ENCODE measurements around the gene C5. TPM values are rescaled to one million over a fixed set of nuclear protein-coding genes. Genes with fewer than 3 reads are reported as not detected.
A peak's percentile ranks its signal among the peaks of the same experiment; 100 is the strongest.

C5 gene
- total RNA-seq, 1 experiment from 2014 or later: 0.74 TPM

- no peaks in the 10 kb centered on the region for H3K9me3 ChIP-seq (ENCODE audit: control insufficient read depth, low read depth, low read length)
- H3T11ph ChIP-seq (ENCODE audit: low read length): no peak overlapping the region
- no peak overlapping the region for H2BK120ac ChIP-seq (ENCODE audit: low read depth, low read length, poor library complexity, severe bottlenecking)
- no peak overlapping the region for H3K27ac Mint-ChIP-seq
- no peak overlapping the region for H4K91ac ChIP-seq (ENCODE audit: insufficient read length, low read depth, low read length)
- H4K5ac ChIP-seq (ENCODE audit: insufficient read length, low read depth, low read length): no peak overlapping the region
- H3K4me1 Mint-ChIP-seq: peaks cover 30 to 39% of the 10 kb centered on the region in 2 experiments
- H3K79me2 ChIP-seq (ENCODE audit: insufficient read depth, low read length): no peaks in the 10 kb centered on the region
- H3K23me2 ChIP-seq (ENCODE audit: insufficient read length, low read depth, low read length, poor library complexity, severe bottlenecking): peaks cover 10% of the 10 kb centered on the region
- no peak for DNase-seq
- H2AK5ac ChIP-seq (ENCODE audit: insufficient read length, low read length): no peak overlapping the region
- H3K36me3 Mint-ChIP-seq (ENCODE audit: insufficient read depth in 1 of 3, low read depth in 3 of 3): no peaks in the 10 kb centered on the region
- TF ChIP-seq CTCF (conservative IDR thresholded peaks at IDR 0.05): no peak
- no peak overlapping the region for H3K23ac ChIP-seq (ENCODE audit: insufficient read length, low read depth, low read length)
- H4K20me1 ChIP-seq (ENCODE audit: control insufficient read depth, insufficient read depth, insufficient read length): no peaks in the 10 kb centered on the region
- no peaks in the 10 kb centered on the region for H3K9me3 Mint-ChIP-seq
- H3K56ac ChIP-seq (ENCODE audit: insufficient read length, low read depth, low read length): no peak overlapping the region
- no peak overlapping the region for H3K14ac ChIP-seq (ENCODE audit: insufficient read depth, low read length)
- WGBS (ENCODE audit: extremely low coverage, insufficient read length, low lambda C conversion rate): no CpG with 5 or more reads among the region's 8 CpGs
- H2BK15ac ChIP-seq (ENCODE audit: low read depth, low read length): no peak overlapping the region
- H4K8ac ChIP-seq (replicated peaks; ENCODE audit: insufficient read length, low read depth, low read length): no peak overlapping the region
- no peak overlapping the region for H2BK12ac ChIP-seq (ENCODE audit: insufficient read length, low read depth, low read length)
- H2BK20ac ChIP-seq (ENCODE audit: low read depth, low read length, poor library complexity, severe bottlenecking): no peak overlapping the region
- H2BK5ac ChIP-seq (ENCODE audit: insufficient read length, low read length): no peak overlapping the region
- H3K27ac ChIP-seq (ENCODE audit: insufficient read length, low read depth, low read length): no peak overlapping the region
- H3K18ac ChIP-seq (ENCODE audit: insufficient read length, low read depth, low read length): no peak overlapping the region
- no peak overlapping the region for H3K9ac ChIP-seq (ENCODE audit: extremely low read depth, insufficient read length, low read length)
- H3K4me2 ChIP-seq (ENCODE audit: insufficient read depth, insufficient read length, low read length): peak overlapping the region; percentile 51
- no peaks in the 10 kb centered on the region for H3K79me1 ChIP-seq (ENCODE audit: insufficient read depth, low read depth, low read length, poor library complexity, severe bottlenecking)
- peaks cover 12% of the 10 kb centered on the region for H3K27me3 Mint-ChIP-seq (ENCODE audit: low read depth)
- H3K4ac ChIP-seq (ENCODE audit: low read depth, low read length): no peak overlapping the region
- no peaks in the 10 kb centered on the region for H3K27me3 ChIP-seq (ENCODE audit: insufficient read depth, low read length)
- no peak overlapping the region; a peak in 1 of 5 replicates for H3K4me3 Mint-ChIP-seq
- no peak overlapping the region for H2AFZ ChIP-seq (ENCODE audit: low read length)
- H3K4me1 ChIP-seq (ENCODE audit: insufficient read depth, low read length): peaks cover 4% of the 10 kb centered on the region; the same call in 1 of the 2 replicates
These were observed 122.6 kb downstream of the C5 start for GRCh38 chr9:120927269-120928014.

Data from H9 (cell line).